Measurements from ENCODE around the gene ST6GAL2.

ST6GAL2 gene

DNA sequence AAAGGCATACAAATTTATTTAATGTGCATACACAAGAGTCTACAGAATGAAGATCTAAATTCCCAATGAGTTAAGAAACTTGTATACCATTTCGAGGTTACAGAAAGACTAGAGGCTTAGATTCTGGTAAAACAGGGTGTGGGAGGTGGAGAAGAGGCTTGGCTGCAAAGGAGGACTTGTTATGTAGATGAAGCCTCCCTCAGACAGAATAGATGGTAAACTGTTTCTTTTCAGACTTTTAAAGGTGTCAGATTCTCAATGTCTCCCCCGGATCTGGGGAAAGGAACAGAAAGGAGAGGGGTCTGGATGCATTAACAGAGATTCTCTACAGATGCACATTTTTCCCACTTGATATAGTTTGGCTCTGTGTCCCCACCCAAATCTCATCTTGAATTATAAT lies 126.0 kb downstream of the ST6GAL2 start:
- in situ Hi-C loops (cut with HindIII; ENCODE audit: low pct_ligation_motif_present, low sequenced_read_pairs) = no loop called here
- H3K4me3 ChIP-seq (ENCODE audit: low read depth, low read length) = no peak overlapping the region

DNA sequence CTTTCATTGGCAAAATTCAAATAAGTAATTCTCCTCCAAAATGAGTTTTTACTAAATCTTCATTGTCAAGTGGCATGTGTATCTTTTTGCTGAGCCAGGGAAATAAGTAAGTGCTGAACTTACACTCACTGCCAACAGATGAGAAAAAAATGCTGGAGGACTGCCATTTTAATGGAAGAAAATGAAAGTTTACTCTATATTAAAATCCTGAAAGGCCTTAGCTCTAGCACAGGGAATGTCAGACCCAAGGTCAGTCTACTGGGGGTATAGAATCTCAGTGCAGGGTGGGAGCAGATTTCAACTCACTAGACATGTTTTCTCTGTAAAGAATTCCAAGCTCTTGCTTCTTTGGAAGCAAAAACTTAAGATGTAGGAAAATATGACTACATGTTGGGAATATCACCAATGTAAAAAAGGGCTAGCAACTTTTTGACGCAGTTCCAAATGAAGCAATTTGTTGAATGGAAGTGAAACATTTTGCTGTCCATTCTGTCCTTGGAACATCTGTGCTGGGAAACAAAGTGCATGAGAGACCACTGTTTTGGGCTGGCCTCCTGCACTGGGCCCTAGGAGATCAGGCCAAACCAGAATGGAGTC lies 127.0 kb downstream of the ST6GAL2 start:
- TF ChIP-seq, protein P1, sequence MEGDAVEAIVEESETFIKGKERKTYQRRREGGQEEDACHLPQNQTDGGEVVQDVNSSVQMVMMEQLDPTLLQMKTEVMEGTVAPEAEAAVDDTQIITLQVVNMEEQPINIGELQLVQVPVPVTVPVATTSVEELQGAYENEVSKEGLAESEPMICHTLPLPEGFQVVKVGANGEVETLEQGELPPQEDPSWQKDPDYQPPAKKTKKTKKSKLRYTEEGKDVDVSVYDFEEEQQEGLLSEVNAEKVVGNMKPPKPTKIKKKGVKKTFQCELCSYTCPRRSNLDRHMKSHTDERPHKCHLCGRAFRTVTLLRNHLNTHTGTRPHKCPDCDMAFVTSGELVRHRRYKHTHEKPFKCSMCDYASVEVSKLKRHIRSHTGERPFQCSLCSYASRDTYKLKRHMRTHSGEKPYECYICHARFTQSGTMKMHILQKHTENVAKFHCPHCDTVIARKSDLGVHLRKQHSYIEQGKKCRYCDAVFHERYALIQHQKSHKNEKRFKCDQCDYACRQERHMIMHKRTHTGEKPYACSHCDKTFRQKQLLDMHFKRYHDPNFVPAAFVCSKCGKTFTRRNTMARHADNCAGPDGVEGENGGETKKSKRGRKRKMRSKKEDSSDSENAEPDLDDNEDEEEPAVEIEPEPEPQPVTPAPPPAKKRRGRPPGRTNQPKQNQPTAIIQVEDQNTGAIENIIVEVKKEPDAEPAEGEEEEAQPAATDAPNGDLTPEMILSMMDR (IDR thresholded peaks at IDR 0.05; ENCODE audit: low read depth, low read length, missing control alignments) = no peak
- in situ Hi-C loops (cut with HindIII; ENCODE audit: low pct_ligation_motif_present, low sequenced_read_pairs) = no loop called here
- DNase-seq = no peak
- Histone ChIP-seq H3K4me3 (ENCODE audit: low read depth, low read length) (no peak overlapping the region), H3K36me3 (replicated peaks) (no peaks in the 10 kb centered on the region), H3K27ac (no peak overlapping the region), H3K27me3 (replicated peaks) (no peaks in the 10 kb centered on the region)

More for the DNA sequence above, 126.0 kb downstream of the ST6GAL2 start:
- Histone ChIP-seq H3K36me3 (replicated peaks) (no peaks in the 10 kb centered on the region), H3K27ac (no peak overlapping the region), H3K27me3 (replicated peaks) (no peaks in the 10 kb centered on the region)
- TF ChIP-seq, protein P1 (IDR thresholded peaks at IDR 0.05; ENCODE audit: low read depth, low read length, missing control alignments) = no peak
- no peak for DNase-seq

All from brain microvascular endothelial cell (primary cell).